Type B pancreatic cell (in vitro differentiated cells): ENCODE results near the gene RDM1. TPM values are rescaled to one million over a fixed set of nuclear protein-coding genes. Genes with fewer than 3 reads are reported as not detected.

Experiments used
- DNase-seq: peaks from one replicate; pipeline ENCODE4 v3.0.0; 2021; ENCODE audit warnings: mixed read lengths; ENCODE audit not compliant: unreplicated experiment; ENCODE audit errors: extremely low spot score
- H3K27ac Mint-ChIP-seq: 2 replicates; pipeline ENCODE4 v1.8.0; 2021; ENCODE audit warnings: mild to moderate bottlenecking, mixed read lengths
- H3K27me3 Mint-ChIP-seq: 2 replicates; pipeline ENCODE4 v1.8.0; 2021; ENCODE audit warnings: mixed read lengths
- H3K36me3 Mint-ChIP-seq: 2 replicates; pipeline ENCODE4 v1.8.0; 2021; ENCODE audit warnings: mixed read lengths
- H3K4me1 Mint-ChIP-seq: one replicate; pipeline ENCODE4 v1.8.0; 2021; ENCODE audit warnings: mixed read lengths; ENCODE audit not compliant: unreplicated experiment
- H3K4me3 Mint-ChIP-seq: 2 replicates; pipeline ENCODE4 v1.8.0; 2021; ENCODE audit warnings: mild to moderate bottlenecking, mixed read lengths
- H3K9me3 Mint-ChIP-seq: 2 replicates; pipeline ENCODE4 v1.8.0; 2021; ENCODE audit warnings: mixed read lengths
- total RNA-seq: library from RNA; stranded (reverse); gene quantifications from 2 replicates; pipeline ENCODE4 v1.2.1, GENCODE V29; 2021; ENCODE audit warnings: low replicate concordance
- TF ChIP-seq, protein P1 (sequence below): fragments of 200-600 bp; sonication (generic); conservative IDR thresholded peaks from 2 replicates; pipeline ENCODE4 v1.5.0; 2021; ENCODE audit warnings: antibody characterized with exemption, mild to moderate bottlenecking

The RDM1 gene
- total RNA-seq, 1 donor from 2014 or later: 4.4 TPM

DNA sequence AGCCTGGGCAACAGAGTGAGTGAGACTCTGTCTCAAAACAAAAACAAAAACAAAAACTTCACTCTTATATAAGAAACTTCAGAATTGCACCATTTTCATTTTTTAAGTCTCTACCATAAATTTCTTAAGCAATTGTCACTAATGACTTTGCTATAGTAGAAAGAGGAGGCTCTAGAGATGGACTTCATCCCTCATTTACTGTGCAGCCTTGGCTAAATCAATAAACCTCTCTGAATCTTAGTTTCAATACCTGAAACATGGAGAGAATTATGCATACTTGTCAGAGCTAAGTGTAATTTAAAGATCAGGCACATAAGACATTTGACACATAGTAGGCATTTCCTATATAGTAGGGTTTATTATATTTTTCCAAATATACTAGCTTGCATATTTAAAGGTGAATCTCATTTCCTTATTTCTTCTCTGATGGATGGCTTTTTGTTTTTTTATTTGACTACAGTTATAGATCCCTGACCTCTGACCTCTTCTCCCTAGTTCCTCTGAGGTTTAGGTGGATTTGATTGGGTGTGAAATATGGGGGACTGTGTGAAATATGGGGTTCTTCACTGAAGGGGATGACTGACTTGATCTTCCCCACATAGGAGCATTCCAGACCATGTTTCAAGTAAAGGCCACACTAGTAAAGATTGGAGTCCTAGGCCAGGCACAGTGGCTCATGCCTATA, 53.1 kb downstream of the RDM1 start:
- DNase-seq: no peak
- H3K4me3 Mint-ChIP-seq: no peak overlapping the region
- H3K36me3 Mint-ChIP-seq: no peaks in the 10 kb centered on the region
- H3K4me1 Mint-ChIP-seq: peaks cover 5% of the 10 kb centered on the region
- H3K27ac Mint-ChIP-seq: no peak overlapping the region
- TF ChIP-seq, protein P1, sequence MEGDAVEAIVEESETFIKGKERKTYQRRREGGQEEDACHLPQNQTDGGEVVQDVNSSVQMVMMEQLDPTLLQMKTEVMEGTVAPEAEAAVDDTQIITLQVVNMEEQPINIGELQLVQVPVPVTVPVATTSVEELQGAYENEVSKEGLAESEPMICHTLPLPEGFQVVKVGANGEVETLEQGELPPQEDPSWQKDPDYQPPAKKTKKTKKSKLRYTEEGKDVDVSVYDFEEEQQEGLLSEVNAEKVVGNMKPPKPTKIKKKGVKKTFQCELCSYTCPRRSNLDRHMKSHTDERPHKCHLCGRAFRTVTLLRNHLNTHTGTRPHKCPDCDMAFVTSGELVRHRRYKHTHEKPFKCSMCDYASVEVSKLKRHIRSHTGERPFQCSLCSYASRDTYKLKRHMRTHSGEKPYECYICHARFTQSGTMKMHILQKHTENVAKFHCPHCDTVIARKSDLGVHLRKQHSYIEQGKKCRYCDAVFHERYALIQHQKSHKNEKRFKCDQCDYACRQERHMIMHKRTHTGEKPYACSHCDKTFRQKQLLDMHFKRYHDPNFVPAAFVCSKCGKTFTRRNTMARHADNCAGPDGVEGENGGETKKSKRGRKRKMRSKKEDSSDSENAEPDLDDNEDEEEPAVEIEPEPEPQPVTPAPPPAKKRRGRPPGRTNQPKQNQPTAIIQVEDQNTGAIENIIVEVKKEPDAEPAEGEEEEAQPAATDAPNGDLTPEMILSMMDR: no peak
- H3K27me3 Mint-ChIP-seq: no peaks in the 10 kb centered on the region
- H3K9me3 Mint-ChIP-seq: no peaks in the 10 kb centered on the region

DNA sequence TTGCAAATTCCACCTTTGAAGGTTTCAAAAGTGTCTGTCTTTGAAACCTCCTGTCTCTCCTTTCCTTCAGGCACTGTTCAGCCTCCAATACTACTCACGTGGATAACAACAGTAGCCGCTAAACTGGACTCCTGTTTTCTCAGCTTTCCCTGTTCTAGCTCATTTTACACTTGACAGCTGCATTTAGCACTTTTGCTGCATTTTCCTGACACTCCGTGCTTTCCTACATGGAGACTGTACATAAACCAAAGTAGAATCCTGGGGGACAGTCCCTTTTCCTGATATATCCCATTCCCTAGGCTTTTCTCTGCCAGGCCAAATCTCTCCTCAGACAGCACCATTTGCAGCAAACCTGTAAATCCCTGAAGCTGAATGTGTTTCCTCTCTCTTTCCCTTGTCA, 54.0 kb downstream of the RDM1 start:
- no peak overlapping the region for H3K4me3 Mint-ChIP-seq
- no peak overlapping the region for H3K27ac Mint-ChIP-seq
- DNase-seq: no peak
- no peaks in the 10 kb centered on the region for H3K27me3 Mint-ChIP-seq
- TF ChIP-seq, protein P1: no peak
- H3K9me3 Mint-ChIP-seq: no peaks in the 10 kb centered on the region
- H3K36me3 Mint-ChIP-seq: no peaks in the 10 kb centered on the region
- peaks cover 5% of the 10 kb centered on the region for H3K4me1 Mint-ChIP-seq

DNA sequence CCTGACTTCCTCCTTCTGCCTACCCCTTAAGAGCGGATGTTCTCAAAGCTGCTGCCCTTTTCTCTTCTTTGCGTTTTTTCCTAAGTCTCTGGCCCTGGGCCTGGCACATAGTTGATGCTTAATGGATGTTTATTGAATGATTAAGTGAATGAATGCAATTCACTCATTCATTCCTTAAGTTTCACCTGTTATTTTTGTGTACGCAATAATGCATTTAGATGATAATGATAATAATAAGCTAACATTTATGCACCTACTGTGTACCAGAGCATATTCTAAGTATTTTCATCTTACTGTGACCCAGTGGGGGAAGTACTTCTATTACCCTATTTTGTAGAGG, 54.8 kb downstream of the RDM1 start:
- TF ChIP-seq, protein P1: no peak
- Mint-ChIP-seq H3K4me3 (no peak overlapping the region), H3K36me3 (no peaks in the 10 kb centered on the region), H3K9me3 (no peaks in the 10 kb centered on the region), H3K27me3 (no peaks in the 10 kb centered on the region), H3K4me1 (peaks cover 5% of the 10 kb centered on the region), H3K27ac (no peak overlapping the region)
- no peak for DNase-seq

DNA sequence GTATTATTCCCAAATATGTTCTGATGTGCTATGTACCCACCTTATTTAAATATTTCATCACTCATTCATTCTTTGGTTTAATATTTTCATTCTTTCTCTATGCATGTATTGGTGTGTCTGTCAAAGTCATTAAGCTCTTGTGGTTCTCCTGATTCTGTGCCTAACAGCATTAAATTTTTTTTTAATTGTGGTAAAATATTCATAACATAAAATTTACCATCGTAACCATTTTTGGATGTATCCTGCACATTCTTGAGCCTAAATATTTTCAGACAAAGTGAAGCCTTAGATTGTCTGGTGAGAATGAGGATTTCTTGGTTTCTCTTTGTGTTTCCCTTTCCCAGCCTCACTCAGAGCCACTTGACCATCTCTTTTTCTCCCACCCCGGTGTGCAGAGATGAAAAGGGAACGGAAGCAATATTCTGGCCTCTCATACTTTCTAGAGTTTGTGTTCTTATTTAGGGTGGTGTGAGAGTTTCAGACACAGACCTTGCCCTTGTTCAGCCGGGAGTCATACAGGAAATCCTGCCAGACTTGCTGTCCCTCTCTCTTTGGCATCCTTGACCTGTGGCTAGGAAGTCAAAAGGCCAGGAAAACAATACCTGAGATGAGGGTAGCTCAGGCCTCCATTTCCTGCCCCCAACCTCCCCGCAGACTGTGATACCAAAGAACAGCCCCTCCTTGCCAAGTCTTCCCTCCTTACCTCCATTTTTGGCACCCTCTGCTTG, 55.3 kb downstream of the RDM1 start:
- no peaks in the 10 kb centered on the region for H3K27me3 Mint-ChIP-seq
- H3K9me3 Mint-ChIP-seq: no peaks in the 10 kb centered on the region
- H3K27ac Mint-ChIP-seq: no peak overlapping the region
- TF ChIP-seq, protein P1: no peak
- no peak overlapping the region for H3K4me3 Mint-ChIP-seq
- peaks cover 5% of the 10 kb centered on the region for H3K4me1 Mint-ChIP-seq
- H3K36me3 Mint-ChIP-seq: no peaks in the 10 kb centered on the region
- DNase-seq: no peak

DNA sequence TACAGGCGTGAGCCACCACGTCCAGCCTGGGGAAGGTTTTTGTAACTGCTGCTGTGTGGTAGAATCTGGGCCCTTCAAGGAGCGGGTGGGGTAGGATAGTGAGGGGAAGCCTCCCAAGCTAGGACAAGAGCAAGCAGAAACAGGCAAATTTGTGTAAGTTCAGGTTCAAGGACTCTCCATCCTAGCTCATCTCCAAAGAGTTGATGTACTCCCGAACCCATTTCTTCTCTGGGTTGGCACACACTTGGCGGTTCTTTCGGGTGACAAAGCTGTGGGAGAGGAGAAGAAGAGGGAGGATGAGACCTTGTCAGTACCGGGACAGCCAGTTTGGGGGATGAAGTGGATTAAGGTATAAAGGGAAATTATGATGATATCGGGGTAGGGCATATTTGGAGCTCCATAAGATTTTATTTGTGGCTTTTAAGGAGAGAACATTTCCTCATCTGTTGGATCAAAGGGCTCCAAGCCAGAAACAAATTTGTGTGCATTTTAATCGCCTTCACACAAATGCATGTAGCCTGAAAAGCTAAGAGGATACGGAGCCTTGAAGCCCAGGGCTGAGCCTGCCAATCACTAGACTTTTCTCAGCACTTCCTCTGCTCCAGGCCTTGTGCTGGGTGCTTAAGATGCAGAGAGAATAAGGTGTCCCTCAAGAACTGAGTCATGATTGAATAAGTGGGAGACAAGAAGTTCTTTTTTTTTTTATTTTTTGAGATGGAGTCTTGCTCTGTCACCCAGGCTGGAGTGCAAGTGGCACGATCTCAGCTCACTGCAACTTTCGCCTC, 58.2 kb downstream of the RDM1 start:
- Mint-ChIP-seq H3K9me3 (no peaks in the 10 kb centered on the region), H3K27ac (no peak overlapping the region), H3K4me3 (no peak overlapping the region), H3K4me1 (peaks cover 5% of the 10 kb centered on the region), H3K36me3 (no peaks in the 10 kb centered on the region), H3K27me3 (no peaks in the 10 kb centered on the region)
- TF ChIP-seq, protein P1: no peak
- no peak for DNase-seq
